Stimulated activated effector memory CD8-positive, alpha-beta T cell treated with anti-CD3 and anti-CD28 coated beads, Interleukin-12 subunit alpha, Interleukin-12 subunit beta, amount 100 ng/mL, for 72 hours (primary cell): Measurements from ENCODE around the gene PGLYRP2.
"Not testable (repeated sequence)": the region's sequence is repeated elsewhere in the genome, so short reads cannot be mapped to it uniquely, and the experiment has no call there.

Source experiments
- ATAC-seq: fragments of 150-1000 bp; cut with Tn5 transposase; 2 replicates; pipeline ENCODE4 v1.10.0; 2021
- DNase-seq, 2 donors: peaks; one replicate each; pipeline ENCODE4 v3.0.0; 2021 to 2022; ENCODE audit warnings: low spot score in 2 of 2
- H3K27ac Mint-ChIP-seq: one replicate; pipeline ENCODE4 v1.8.0; 2022; ENCODE audit warnings: mild to moderate bottlenecking, mixed read lengths
- H3K36me3 Mint-ChIP-seq: one replicate; pipeline ENCODE4 v1.8.0; 2022; ENCODE audit warnings: mild to moderate bottlenecking, mixed read lengths
- H3K4me1 Mint-ChIP-seq: one replicate; pipeline ENCODE4 v1.8.0; 2022; ENCODE audit warnings: mixed read lengths
- H3K4me3 Mint-ChIP-seq: one replicate; pipeline ENCODE4 v1.8.0; 2022; ENCODE audit warnings: mild to moderate bottlenecking, mixed read lengths
- H3K9me3 Mint-ChIP-seq: one replicate; pipeline ENCODE4 v1.8.0; 2022; ENCODE audit warnings: mixed read lengths

Gene PGLYRP2

GRCh38 chr19:15502264-15502663 lies 23.0 kb upstream of the PGLYRP2 start:
- H3K4me1 Mint-ChIP-seq = peaks cover 27% of the 10 kb centered on the region
- H3K9me3 Mint-ChIP-seq = no peaks in the 10 kb centered on the region
- no peaks in the 10 kb centered on the region for H3K36me3 Mint-ChIP-seq
- H3K4me3 Mint-ChIP-seq = no peak overlapping the region
- H3K27ac Mint-ChIP-seq = peak overlapping the region; percentile 26
- DNase-seq (no peak), ATAC-seq (no peak)

GRCh38 chr19:15501596-15501995 lies 22.3 kb upstream of the PGLYRP2 start:
- peaks cover 23% of the 10 kb centered on the region for H3K4me1 Mint-ChIP-seq
- H3K36me3 Mint-ChIP-seq = no peaks in the 10 kb centered on the region
- no peak for ATAC-seq
- no peaks in the 10 kb centered on the region for H3K9me3 Mint-ChIP-seq
- no peak overlapping the region for H3K4me3 Mint-ChIP-seq
- peak overlapping the region; percentile 26 for H3K27ac Mint-ChIP-seq
- no peak for DNase-seq

- Mint-ChIP-seq H3K36me3 (no peaks in the 10 kb centered on the region), H3K27ac (no peak overlapping the region), H3K9me3 (no peaks in the 10 kb centered on the region), H3K4me1 (peaks cover 20% of the 10 kb centered on the region), H3K4me3 (no peak overlapping the region)
- ATAC-seq = peak; percentile 32
- DNase-seq = no peak
Measured at GRCh38 chr19:15498910-15499309, 19.6 kb upstream of the PGLYRP2 start.

GRCh38 chr19:15498156-15498858 lies 19.0 kb upstream of the PGLYRP2 start:
- Mint-ChIP-seq H3K27ac (no peak overlapping the region), H3K36me3 (no peaks in the 10 kb centered on the region)

GRCh38 chr19:15495151-15495550 lies 15.8 kb upstream of the PGLYRP2 start:
- no peaks in the 10 kb centered on the region for H3K36me3 Mint-ChIP-seq
- ATAC-seq (no peak), DNase-seq (no peak)
- H3K27ac Mint-ChIP-seq = no peak overlapping the region
- H3K9me3 Mint-ChIP-seq = no peaks in the 10 kb centered on the region
- peaks cover 7% of the 10 kb centered on the region for H3K4me1 Mint-ChIP-seq
- no peak overlapping the region for H3K4me3 Mint-ChIP-seq

More at GRCh38 chr19:15498156-15498858, 19.0 kb upstream of the PGLYRP2 start:
- no peaks in the 10 kb centered on the region for H3K9me3 Mint-ChIP-seq
- no peak overlapping the region for H3K4me3 Mint-ChIP-seq
- ATAC-seq = no peak
- no peak for DNase-seq
- peaks cover 20% of the 10 kb centered on the region for H3K4me1 Mint-ChIP-seq

- Mint-ChIP-seq H3K27ac (no peak overlapping the region), H3K4me1 (peaks cover 8% of the 10 kb centered on the region)
- ATAC-seq = no peak
Measured at GRCh38 chr19:15488489-15489226, 9.4 kb upstream of the PGLYRP2 start.

GRCh38 chr19:15487038-15487437 lies 7.7 kb upstream of the PGLYRP2 start:
- Mint-ChIP-seq H3K36me3 (peaks cover 6% of the 10 kb centered on the region), H3K9me3 (no peaks in the 10 kb centered on the region), H3K27ac (no peak overlapping the region), H3K4me3 (no peak overlapping the region), H3K4me1 (peaks cover 22% of the 10 kb centered on the region)
- DNase-seq (no peak), ATAC-seq (no peak)

More at GRCh38 chr19:15488489-15489226, 9.4 kb upstream of the PGLYRP2 start:
- no peak for DNase-seq
- H3K9me3 Mint-ChIP-seq = no peaks in the 10 kb centered on the region
- H3K36me3 Mint-ChIP-seq = peaks cover 6% of the 10 kb centered on the region
- H3K4me3 Mint-ChIP-seq = no peak overlapping the region

GRCh38 chr19:15485768-15486167 lies 6.5 kb upstream of the PGLYRP2 start:
- H3K9me3 Mint-ChIP-seq = not testable (repeated sequence)

GRCh38 chr19:15480996-15481395 lies 1.7 kb upstream of the PGLYRP2 start:
- DNase-seq, H3K4me3 Mint-ChIP-seq, H3K27ac Mint-ChIP-seq, H3K9me3 Mint-ChIP-seq, ATAC-seq, H3K36me3 Mint-ChIP-seq: not testable (repeated sequence)
- H3K4me1 Mint-ChIP-seq = peaks cover 40% of the 10 kb centered on the region

More at GRCh38 chr19:15485768-15486167, 6.5 kb upstream of the PGLYRP2 start:
- H3K4me3 Mint-ChIP-seq, DNase-seq, H3K36me3 Mint-ChIP-seq, H3K27ac Mint-ChIP-seq, ATAC-seq: not testable (repeated sequence)
- H3K4me1 Mint-ChIP-seq = peaks cover 22% of the 10 kb centered on the region

- peak overlapping the region; percentile 80 for H3K27ac Mint-ChIP-seq
- H3K9me3 Mint-ChIP-seq = no peaks in the 10 kb centered on the region
- no peak for DNase-seq
- H3K4me3 Mint-ChIP-seq = no peak overlapping the region
- H3K4me1 Mint-ChIP-seq = peaks cover 26% of the 10 kb centered on the region
- peak; percentile 49 for ATAC-seq
- H3K36me3 Mint-ChIP-seq = no peaks in the 10 kb centered on the region
Measured at GRCh38 chr19:15476325-15476724, 3.0 kb downstream of the PGLYRP2 start.

- DNase-seq (no peak), ATAC-seq (no peak)
- H3K27ac Mint-ChIP-seq = no peak overlapping the region
- H3K4me3 Mint-ChIP-seq = no peak overlapping the region
- H3K4me1 Mint-ChIP-seq = peaks cover 26% of the 10 kb centered on the region
- no peaks in the 10 kb centered on the region for H3K9me3 Mint-ChIP-seq
- H3K36me3 Mint-ChIP-seq = no peaks in the 10 kb centered on the region
Measured at GRCh38 chr19:15475611-15476010, 3.7 kb downstream of the PGLYRP2 start.

- ATAC-seq (no peak), DNase-seq (no peak)
- H3K4me1 Mint-ChIP-seq = peaks cover 27% of the 10 kb centered on the region
- H3K36me3 Mint-ChIP-seq = no peaks in the 10 kb centered on the region
- H3K4me3 Mint-ChIP-seq = no peak overlapping the region
- H3K9me3 Mint-ChIP-seq = no peaks in the 10 kb centered on the region
- no peak overlapping the region for H3K27ac Mint-ChIP-seq
Measured at GRCh38 chr19:15475169-15475568, 4.1 kb downstream of the PGLYRP2 start.

- H3K9me3 Mint-ChIP-seq, H3K36me3 Mint-ChIP-seq, H3K27ac Mint-ChIP-seq: not testable (repeated sequence)
Measured at GRCh38 chr19:15473821-15474220, 5.5 kb downstream of the PGLYRP2 start.

GRCh38 chr19:15471639-15472101 lies 7.6 kb downstream of the PGLYRP2 start:
- H3K27ac Mint-ChIP-seq = no peak overlapping the region
- H3K36me3 Mint-ChIP-seq = peaks cover 10% of the 10 kb centered on the region
- ATAC-seq = no peak
- peaks cover 51% of the 10 kb centered on the region for H3K4me1 Mint-ChIP-seq
- no peak for DNase-seq
- H3K4me3 Mint-ChIP-seq = peak overlapping the region; percentile 82
- peaks cover 3% of the 10 kb centered on the region for H3K9me3 Mint-ChIP-seq

More at GRCh38 chr19:15473821-15474220, 5.5 kb downstream of the PGLYRP2 start:
- not testable (repeated sequence) for DNase-seq, H3K4me3 Mint-ChIP-seq, ATAC-seq
- H3K4me1 Mint-ChIP-seq = peaks cover 36% of the 10 kb centered on the region

GRCh38 chr19:15469513-15470297 lies 9.6 kb downstream of the PGLYRP2 start:
- H3K36me3 Mint-ChIP-seq = peaks cover 11% of the 10 kb centered on the region
- H3K9me3 Mint-ChIP-seq = peaks cover 3% of the 10 kb centered on the region
- peaks cover 54% of the 10 kb centered on the region for H3K4me1 Mint-ChIP-seq
- ATAC-seq (peak; percentile 51), DNase-seq (no peak)
- peak overlapping the region; percentile 94 for H3K27ac Mint-ChIP-seq
- H3K4me3 Mint-ChIP-seq = peak overlapping the region; percentile 82
